A673 (cell line): ENCODE results near the gene KIF26A. TPM values are rescaled to one million over a fixed set of nuclear protein-coding genes. Genes with fewer than 3 reads are reported as not detected.

Source experiments
- BruUV-seq: library from RNA; stranded (reverse); fragments of 400-500 nt; replicated peaks from 2 replicates; lab custom pipeline; 2021; lab: Mats Ljungman, UMichigan
- CTCF ChIA-PET: fragments of 300-600 bp; sonication (Branson Sonifier 250); formaldehyde crosslinking; loops from one replicate; lab custom pipeline; 2022; ENCODE audit warnings: antibody characterized with exemption; lab: Charles Lee
- POLR2A ChIA-PET: fragments of 300-600 bp; sonication (Branson Sonifier 250); formaldehyde crosslinking; loops from one replicate; lab custom pipeline; 2022; ENCODE audit warnings: antibody characterized with exemption; ENCODE audit not compliant: low non-redundant PET; lab: Charles Lee
- DNase-seq: peaks from one replicate; pipeline ENCODE4 v3.0.0-alpha.2; 2015; ENCODE audit warnings: low spot score
- H3K27ac ChIP-seq: fragments of 200-600 bp; sonication (generic); 2 replicates; pipeline ENCODE4 v1.5.1; 2016; ENCODE audit warnings: mixed run types, low read depth, mild to moderate bottlenecking, mixed read lengths, antibody characterized with exemption, low read length; ENCODE audit not compliant: poor library complexity, severe bottlenecking
- H3K27me3 ChIP-seq: fragments of 200-600 bp; sonication (generic); replicated peaks from 2 replicates; pipeline ENCODE4 v1.6.1; 2017; ENCODE audit warnings: mixed run types, low read depth, mild to moderate bottlenecking, mixed read lengths, antibody characterized with exemption, low read length; ENCODE audit not compliant: insufficient read depth, poor library complexity
- H3K36me3 ChIP-seq: fragments of 200-600 bp; sonication (generic); 2 replicates; pipeline ENCODE4 v1.6.1; 2016; ENCODE audit warnings: mixed run types, mild to moderate bottlenecking, mixed read lengths, antibody characterized with exemption, low read length; ENCODE audit not compliant: insufficient read depth, poor library complexity, severe bottlenecking
- H3K4me1 ChIP-seq: fragments of 200-600 bp; sonication (generic); 2 replicates; pipeline ENCODE4 v1.6.1; 2017; ENCODE audit warnings: mixed run types, mild to moderate bottlenecking, mixed read lengths, antibody characterized with exemption, low read length; ENCODE audit not compliant: insufficient read depth, poor library complexity, severe bottlenecking
- H3K4me3 ChIP-seq: fragments of 200-600 bp; sonication (generic); 2 replicates; pipeline ENCODE4 v1.5.1; 2016; ENCODE audit warnings: low read depth, mixed run types, mild to moderate bottlenecking, mixed read lengths, low read length; ENCODE audit not compliant: poor library complexity, severe bottlenecking
- H3K9me3 ChIP-seq: fragments of 200-600 bp; sonication (generic); 2 replicates; pipeline ENCODE4 v1.6.1; 2016; ENCODE audit warnings: mixed run types, low read depth, mild to moderate bottlenecking, mixed read lengths, antibody characterized with exemption, low read length; ENCODE audit not compliant: poor library complexity, severe bottlenecking
- EZH2 ChIP-seq: fragments of 200-600 bp; sonication (generic); IDR thresholded peaks from 2 replicates; pipeline ENCODE4 v1.6.1; 2017; ENCODE audit warnings: borderline replicate concordance, low read depth, mild to moderate bottlenecking, mixed read lengths, antibody characterized with exemption, low read length; ENCODE audit not compliant: poor library complexity, severe bottlenecking
- intact Hi-C: fragments of 100-400 bp; cut with micrococcal nuclease; formaldehyde crosslinking; loops from one replicate; pipeline ENCODE4 v1.10.0; 2022; ENCODE audit not compliant: unreplicated experiment
- total RNA-seq: library from RNA; stranded (reverse); gene quantifications from 2 replicates; pipeline ENCODE4 v1.2.3, GENCODE V29; 2021
- TF ChIP-seq, protein P1 (sequence below): fragments of 300-800, 200-600 bp; sonication (generic); conservative IDR thresholded peaks from 2 replicates; pipeline ENCODE4 v1.5.1; 2017; ENCODE audit warnings: low read depth, mild to moderate bottlenecking, antibody characterized with exemption, low read length, moderate library complexity, mixed read lengths

KIF26A gene
- total RNA-seq, 1 experiment from 2014 or later = 11.5 TPM

DNA sequence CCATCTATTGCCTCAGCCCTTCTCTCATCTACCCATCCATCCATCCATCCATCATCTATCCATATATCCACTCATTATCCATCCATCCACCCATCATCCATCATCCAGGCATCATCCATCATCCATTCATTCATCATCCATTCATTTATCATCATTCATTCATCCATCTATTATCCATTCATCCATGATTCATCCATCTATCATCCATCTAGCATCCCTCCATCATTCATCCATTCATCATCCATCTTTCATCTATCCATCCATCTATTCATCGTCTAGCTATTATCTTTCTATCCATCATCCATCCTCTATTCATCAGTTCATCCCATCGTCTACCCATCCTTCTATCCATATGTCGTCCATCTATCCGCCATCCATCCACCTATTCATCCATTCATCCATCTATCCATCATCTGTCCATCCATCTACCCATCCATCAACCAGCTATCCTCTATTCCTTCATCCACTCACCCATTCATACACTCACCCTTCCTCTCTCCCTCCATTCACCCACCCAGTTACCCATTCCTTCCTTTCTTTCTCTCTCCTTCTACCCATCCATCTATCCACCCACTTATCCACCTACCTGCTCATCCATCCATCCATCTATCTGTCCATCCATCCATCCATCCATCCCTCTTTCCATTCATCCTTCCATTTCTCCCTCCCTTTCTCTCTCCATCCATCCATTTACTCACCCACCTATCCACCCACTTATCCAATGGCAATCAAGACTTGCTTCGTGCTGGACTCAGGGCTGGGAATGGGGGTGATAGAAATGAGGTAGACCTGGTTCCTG lies 59.3 kb downstream of the KIF26A start:
- TF ChIP-seq, protein P1, sequence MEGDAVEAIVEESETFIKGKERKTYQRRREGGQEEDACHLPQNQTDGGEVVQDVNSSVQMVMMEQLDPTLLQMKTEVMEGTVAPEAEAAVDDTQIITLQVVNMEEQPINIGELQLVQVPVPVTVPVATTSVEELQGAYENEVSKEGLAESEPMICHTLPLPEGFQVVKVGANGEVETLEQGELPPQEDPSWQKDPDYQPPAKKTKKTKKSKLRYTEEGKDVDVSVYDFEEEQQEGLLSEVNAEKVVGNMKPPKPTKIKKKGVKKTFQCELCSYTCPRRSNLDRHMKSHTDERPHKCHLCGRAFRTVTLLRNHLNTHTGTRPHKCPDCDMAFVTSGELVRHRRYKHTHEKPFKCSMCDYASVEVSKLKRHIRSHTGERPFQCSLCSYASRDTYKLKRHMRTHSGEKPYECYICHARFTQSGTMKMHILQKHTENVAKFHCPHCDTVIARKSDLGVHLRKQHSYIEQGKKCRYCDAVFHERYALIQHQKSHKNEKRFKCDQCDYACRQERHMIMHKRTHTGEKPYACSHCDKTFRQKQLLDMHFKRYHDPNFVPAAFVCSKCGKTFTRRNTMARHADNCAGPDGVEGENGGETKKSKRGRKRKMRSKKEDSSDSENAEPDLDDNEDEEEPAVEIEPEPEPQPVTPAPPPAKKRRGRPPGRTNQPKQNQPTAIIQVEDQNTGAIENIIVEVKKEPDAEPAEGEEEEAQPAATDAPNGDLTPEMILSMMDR = no peak
- TF ChIP-seq EZH2 = no peak
- intact Hi-C loops = no loop called here
- Histone ChIP-seq H3K27me3 (no peaks in the 10 kb centered on the region), H3K4me3 (no peak overlapping the region), H3K4me1 (peaks cover 36% of the 10 kb centered on the region), H3K27ac (no peak overlapping the region), H3K36me3 (no peaks in the 10 kb centered on the region), H3K9me3 (no peaks in the 10 kb centered on the region)
- POLR2A ChIA-PET = no interaction called here
- DNase-seq = no peak
- BruUV-seq = no TSS peak
- CTCF ChIA-PET = no interaction called here

DNA sequence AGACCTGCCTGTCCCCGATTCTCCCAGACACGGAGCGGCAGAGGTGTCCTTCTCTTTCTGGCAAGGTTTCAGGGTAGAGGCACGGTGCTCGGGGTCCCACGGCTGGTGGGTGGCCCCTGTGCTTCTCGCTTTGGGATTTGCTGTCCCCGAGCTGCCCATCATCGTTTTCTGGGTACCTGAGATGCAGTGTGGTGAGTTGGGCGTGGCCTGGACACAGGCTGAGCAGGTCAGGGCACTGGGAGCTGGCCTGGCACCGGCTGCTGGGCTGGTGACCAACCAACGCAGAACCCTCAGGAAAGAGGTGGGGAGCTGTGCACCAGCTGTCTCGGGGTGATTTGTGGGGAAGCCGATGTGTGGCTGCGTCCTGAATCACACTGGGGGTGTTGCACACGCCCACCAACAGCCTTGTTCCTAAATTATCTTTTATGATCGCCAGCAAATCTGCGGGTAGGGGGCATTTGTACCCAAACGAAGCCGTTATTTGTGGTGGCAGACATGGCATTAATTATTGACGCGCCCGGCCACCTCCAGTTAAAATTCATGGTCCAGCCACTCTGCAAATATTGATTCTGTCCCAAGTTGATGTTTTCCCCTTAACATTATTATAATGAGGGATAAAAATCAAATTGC lies 61.0 kb downstream of the KIF26A start:
- Histone ChIP-seq H3K27me3 (no peaks in the 10 kb centered on the region), H3K4me1 (peaks cover 41% of the 10 kb centered on the region), H3K9me3 (no peaks in the 10 kb centered on the region), H3K27ac (no peak overlapping the region), H3K4me3 (no peak overlapping the region), H3K36me3 (no peaks in the 10 kb centered on the region)
- no peak for DNase-seq
- no TSS peak for BruUV-seq
- TF ChIP-seq EZH2 = no peak
- TF ChIP-seq, protein P1 = no peak
- intact Hi-C loops = no loop called here
- POLR2A ChIA-PET = no interaction called here
- CTCF ChIA-PET = no interaction called here

DNA sequence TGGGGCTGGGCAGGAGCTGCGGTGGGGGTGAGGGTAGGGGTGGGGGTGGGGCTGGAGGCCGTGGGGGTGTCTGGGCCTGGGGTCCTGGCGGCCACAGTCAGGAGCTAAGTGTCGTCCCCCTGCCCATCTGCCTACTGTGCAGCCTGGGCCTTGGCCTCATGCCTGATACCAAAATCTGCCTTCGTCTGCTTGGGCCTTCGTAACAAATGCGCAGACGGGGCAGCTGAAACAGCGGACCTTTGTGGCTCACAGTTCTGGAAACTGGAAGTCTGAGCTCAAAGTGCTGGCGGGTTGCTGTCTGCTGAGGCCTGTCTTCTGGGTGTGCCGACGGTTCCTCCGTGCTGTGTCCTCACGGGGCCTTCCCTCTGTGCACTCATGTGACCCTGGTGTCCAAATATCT lies 61.7 kb downstream of the KIF26A start:
- no peaks in the 10 kb centered on the region for H3K9me3 ChIP-seq
- no peaks in the 10 kb centered on the region for H3K27me3 ChIP-seq
- ChIA-PET POLR2A (no interaction called here), CTCF (no interaction called here)
- peaks cover 41% of the 10 kb centered on the region for H3K4me1 ChIP-seq
- no peak for DNase-seq
- H3K27ac ChIP-seq = peak overlapping the region; percentile 23
- intact Hi-C loops = no loop called here
- H3K4me3 ChIP-seq = no peak overlapping the region
- H3K36me3 ChIP-seq = no peaks in the 10 kb centered on the region
- TF ChIP-seq, protein P1 = no peak
- TF ChIP-seq EZH2 = no peak
- BruUV-seq = no TSS peak
